Smooth muscle cell of the brain vasculature (primary cell): ENCODE data around the gene CDKL2.
"Not testable (repeated sequence)": the region's sequence is repeated elsewhere in the genome, so short reads cannot be mapped to it uniquely, and the experiment has no call there.

Experiments used
- DNase-seq: peaks from one replicate; pipeline ENCODE4 v3.0.0-alpha.2; 2012; ENCODE audit warnings: low read depth, low spot score

CDKL2 gene

GRCh38 chr4:75552452-75552851 lies 77.9 kb downstream of the CDKL2 start:
- DNase-seq, result no peak

- DNase-seq, result no peak
These were observed 81.3 kb downstream of the CDKL2 start for GRCh38 chr4:75549019-75549418.

- no peak for DNase-seq
These were observed 82.5 kb downstream of the CDKL2 start for GRCh38 chr4:75547647-75548387.

GRCh38 chr4:75545526-75545925 lies 84.8 kb downstream of the CDKL2 start:
- DNase-seq, result no peak

- DNase-seq, result no peak
These were observed 85.5 kb downstream of the CDKL2 start for GRCh38 chr4:75544870-75545269.

- DNase-seq, result not testable (repeated sequence)
These were observed 86.1 kb downstream of the CDKL2 start for GRCh38 chr4:75544220-75544619.

- DNase-seq, result no peak
These were observed 87.5 kb downstream of the CDKL2 start for GRCh38 chr4:75542824-75543223.

- not testable (repeated sequence) for DNase-seq
These were observed 93.0 kb downstream of the CDKL2 start for GRCh38 chr4:75537308-75537707.

- not testable (repeated sequence) for DNase-seq
These were observed 96.4 kb downstream of the CDKL2 start for GRCh38 chr4:75533926-75534325.

GRCh38 chr4:75533339-75533887 lies 96.9 kb downstream of the CDKL2 start:
- DNase-seq, result not testable (repeated sequence)

GRCh38 chr4:75531536-75532143 lies 98.7 kb downstream of the CDKL2 start:
- DNase-seq, result not testable (repeated sequence)

- DNase-seq, result no peak
These were observed 99.6 kb downstream of the CDKL2 start for GRCh38 chr4:75530556-75531322.
